ENCODE results near the gene HACE1.

Gene HACE1

DNA sequence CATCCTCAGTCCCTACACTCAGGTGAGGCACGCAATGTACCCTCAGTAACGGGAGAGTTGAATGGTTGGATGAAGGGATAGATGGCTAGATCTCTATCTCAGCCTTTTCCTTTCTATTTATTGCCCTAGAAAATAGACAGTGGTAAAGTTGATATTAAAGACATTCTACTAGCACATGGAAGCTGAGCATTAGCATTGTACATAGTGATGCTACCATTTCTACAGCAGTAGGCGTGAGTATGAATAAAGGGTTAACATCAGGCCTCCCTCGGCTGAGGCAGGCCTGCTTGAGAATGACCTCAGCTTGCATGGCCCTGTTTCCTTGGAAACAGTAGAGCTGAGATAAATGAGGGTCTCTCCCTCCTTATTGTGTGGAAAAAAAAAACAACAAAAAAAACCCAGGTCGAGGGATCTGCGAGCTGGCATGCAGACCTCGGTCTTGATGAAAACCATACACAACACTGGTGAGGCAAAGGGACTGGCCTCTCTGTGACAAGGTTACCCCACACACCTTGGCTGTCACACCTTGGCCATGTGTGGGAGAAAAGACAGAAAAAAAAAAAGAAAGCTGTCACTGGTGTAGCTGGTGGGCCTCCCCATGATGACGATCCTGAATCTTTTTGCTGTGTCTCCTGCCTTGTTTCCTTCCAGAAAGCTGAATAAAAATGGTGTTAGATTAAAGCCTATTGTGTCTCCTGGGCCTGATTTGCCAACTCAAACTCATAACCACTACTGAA, 160.0 kb downstream of the HACE1 start:
- no peak for TF ChIP-seq NFIC (IDR thresholded peaks at IDR 0.05)

- TF ChIP-seq NFIC (IDR thresholded peaks at IDR 0.05): no peak
- no peak for TF ChIP-seq USF1 (IDR thresholded peaks at IDR 0.05)
- TF ChIP-seq TEAD4 (IDR thresholded peaks at IDR 0.05): no peak
- no peak for TF ChIP-seq FOXM1 (IDR thresholded peaks at IDR 0.05; ENCODE audit: borderline replicate concordance, low read depth)
- TF ChIP-seq EP300 (IDR thresholded peaks at IDR 0.05; ENCODE audit: borderline replicate concordance): no peak
- no peak for TF ChIP-seq TAF1 (IDR thresholded peaks at IDR 0.05; ENCODE audit: low read depth)
- TF ChIP-seq, protein P1, sequence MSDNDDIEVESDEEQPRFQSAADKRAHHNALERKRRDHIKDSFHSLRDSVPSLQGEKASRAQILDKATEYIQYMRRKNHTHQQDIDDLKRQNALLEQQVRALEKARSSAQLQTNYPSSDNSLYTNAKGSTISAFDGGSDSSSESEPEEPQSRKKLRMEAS (IDR thresholded peaks at IDR 0.05): no peak
- no peak for TF ChIP-seq TCF12 (IDR thresholded peaks at IDR 0.05; ENCODE audit: low read depth)
- TF ChIP-seq CEBPB (IDR thresholded peaks at IDR 0.05): no peak
- no peak for TF ChIP-seq CREB1 (IDR thresholded peaks at IDR 0.05; ENCODE audit: low read depth)
- no peak for TF ChIP-seq EGR1 (IDR thresholded peaks at IDR 0.05)
- TF ChIP-seq ZBTB7A (IDR thresholded peaks at IDR 0.05; ENCODE audit: low read depth): no peak
- TF ChIP-seq, protein P2, sequence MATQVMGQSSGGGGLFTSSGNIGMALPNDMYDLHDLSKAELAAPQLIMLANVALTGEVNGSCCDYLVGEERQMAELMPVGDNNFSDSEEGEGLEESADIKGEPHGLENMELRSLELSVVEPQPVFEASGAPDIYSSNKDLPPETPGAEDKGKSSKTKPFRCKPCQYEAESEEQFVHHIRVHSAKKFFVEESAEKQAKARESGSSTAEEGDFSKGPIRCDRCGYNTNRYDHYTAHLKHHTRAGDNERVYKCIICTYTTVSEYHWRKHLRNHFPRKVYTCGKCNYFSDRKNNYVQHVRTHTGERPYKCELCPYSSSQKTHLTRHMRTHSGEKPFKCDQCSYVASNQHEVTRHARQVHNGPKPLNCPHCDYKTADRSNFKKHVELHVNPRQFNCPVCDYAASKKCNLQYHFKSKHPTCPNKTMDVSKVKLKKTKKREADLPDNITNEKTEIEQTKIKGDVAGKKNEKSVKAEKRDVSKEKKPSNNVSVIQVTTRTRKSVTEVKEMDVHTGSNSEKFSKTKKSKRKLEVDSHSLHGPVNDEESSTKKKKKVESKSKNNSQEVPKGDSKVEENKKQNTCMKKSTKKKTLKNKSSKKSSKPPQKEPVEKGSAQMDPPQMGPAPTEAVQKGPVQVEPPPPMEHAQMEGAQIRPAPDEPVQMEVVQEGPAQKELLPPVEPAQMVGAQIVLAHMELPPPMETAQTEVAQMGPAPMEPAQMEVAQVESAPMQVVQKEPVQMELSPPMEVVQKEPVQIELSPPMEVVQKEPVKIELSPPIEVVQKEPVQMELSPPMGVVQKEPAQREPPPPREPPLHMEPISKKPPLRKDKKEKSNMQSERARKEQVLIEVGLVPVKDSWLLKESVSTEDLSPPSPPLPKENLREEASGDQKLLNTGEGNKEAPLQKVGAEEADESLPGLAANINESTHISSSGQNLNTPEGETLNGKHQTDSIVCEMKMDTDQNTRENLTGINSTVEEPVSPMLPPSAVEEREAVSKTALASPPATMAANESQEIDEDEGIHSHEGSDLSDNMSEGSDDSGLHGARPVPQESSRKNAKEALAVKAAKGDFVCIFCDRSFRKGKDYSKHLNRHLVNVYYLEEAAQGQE (IDR thresholded peaks at IDR 0.05; ENCODE audit: low read depth): no peak
- no peak for TF ChIP-seq YY1 (IDR thresholded peaks at IDR 0.05; ENCODE audit: low read depth)
- TF ChIP-seq RAD21 (IDR thresholded peaks at IDR 0.05; ENCODE audit: low read depth): no peak
Measured at GRCh38 chr6:104698979-104699378, 160.7 kb downstream of the HACE1 start.

GRCh38 chr6:104692008-104692407, 167.7 kb downstream of the HACE1 start:
- TF ChIP-seq RAD21 (IDR thresholded peaks at IDR 0.05; ENCODE audit: low read depth) (no peak), FOXM1 (IDR thresholded peaks at IDR 0.05; ENCODE audit: borderline replicate concordance, low read depth) (no peak), EGR1 (IDR thresholded peaks at IDR 0.05) (no peak), TAF1 (IDR thresholded peaks at IDR 0.05; ENCODE audit: low read depth) (no peak), TCF12 (IDR thresholded peaks at IDR 0.05; ENCODE audit: low read depth) (no peak), CEBPB (IDR thresholded peaks at IDR 0.05) (no peak), EP300 (IDR thresholded peaks at IDR 0.05; ENCODE audit: borderline replicate concordance) (no peak)

- TF ChIP-seq TEAD4 (IDR thresholded peaks at IDR 0.05): no peak
- TF ChIP-seq YY1 (IDR thresholded peaks at IDR 0.05; ENCODE audit: low read depth): no peak
- no peak for TF ChIP-seq EP300 (IDR thresholded peaks at IDR 0.05; ENCODE audit: borderline replicate concordance)
- no peak for TF ChIP-seq RAD21 (IDR thresholded peaks at IDR 0.05; ENCODE audit: low read depth)
- TF ChIP-seq, protein P1 (IDR thresholded peaks at IDR 0.05): no peak
- TF ChIP-seq USF1 (IDR thresholded peaks at IDR 0.05): no peak
- TF ChIP-seq NFIC (IDR thresholded peaks at IDR 0.05): no peak
Measured at GRCh38 chr6:104689551-104690205, 170.0 kb downstream of the HACE1 start.

DNA sequence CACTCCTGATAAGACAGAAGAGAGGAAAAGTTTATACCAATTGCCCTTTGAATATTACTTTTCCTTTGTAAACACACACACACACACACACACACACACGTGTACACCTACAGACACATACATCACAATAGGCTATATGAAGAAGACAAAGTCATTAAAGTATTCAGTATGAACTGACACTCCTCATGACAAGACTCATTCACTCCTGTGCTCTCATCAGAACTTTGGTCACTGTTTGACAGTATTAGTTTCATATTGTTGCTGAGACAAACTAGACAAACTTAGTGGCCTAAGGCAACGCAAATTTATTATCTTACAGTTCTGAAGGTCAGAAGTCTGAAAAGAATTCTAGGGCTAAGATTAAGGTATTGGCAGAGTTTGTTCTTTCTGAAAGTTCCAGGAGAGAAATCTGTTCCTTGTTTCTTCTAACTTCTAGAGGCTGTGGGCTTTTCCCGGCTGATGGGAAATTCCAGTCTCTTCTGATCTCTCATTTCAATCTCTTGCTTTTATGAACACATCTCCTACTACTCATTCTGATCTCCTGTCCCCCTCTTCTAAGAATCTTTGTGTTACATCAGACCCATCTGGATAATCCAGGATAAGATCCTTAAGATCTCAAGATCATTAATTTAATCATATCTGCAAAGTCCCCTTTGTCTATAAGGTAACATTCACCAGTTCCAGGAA, 171.3 kb downstream of the HACE1 start:
- TF ChIP-seq TEAD4 (IDR thresholded peaks at IDR 0.05) (no peak), CEBPB (IDR thresholded peaks at IDR 0.05) (no peak), EP300 (IDR thresholded peaks at IDR 0.05; ENCODE audit: borderline replicate concordance) (no peak), YY1 (IDR thresholded peaks at IDR 0.05; ENCODE audit: low read depth) (no peak), EGR1 (IDR thresholded peaks at IDR 0.05) (no peak), FOXM1 (IDR thresholded peaks at IDR 0.05; ENCODE audit: borderline replicate concordance, low read depth) (no peak)
- TF ChIP-seq, protein P1 (IDR thresholded peaks at IDR 0.05): no peak
- TF ChIP-seq, protein P2 (IDR thresholded peaks at IDR 0.05; ENCODE audit: low read depth): no peak
